HEK293 (cell line): Measurements from ENCODE around the gene MLH3.

Experiments used
- REST ChIP-seq: fragments of 450-650 bp; formaldehyde crosslinking; IDR thresholded peaks from 2 replicates; pipeline ENCODE4 v1.5.1; 2016; ENCODE audit warnings: missing biosample characterization, missing genetic modification characterization
- SP3 ChIP-seq: fragments of 450-650 bp; formaldehyde crosslinking; IDR thresholded peaks from 2 replicates; pipeline ENCODE4 v1.5.1; 2016; ENCODE audit warnings: missing biosample characterization, missing genetic modification characterization
- YY1 ChIP-seq: fragments of 450-650 bp; formaldehyde crosslinking; IDR thresholded peaks from 2 replicates; pipeline ENCODE4 v1.5.1; 2018; ENCODE audit warnings: missing biosample characterization, missing genetic modification characterization
- ZNF169 ChIP-seq: fragments of 450-650 bp; formaldehyde crosslinking; IDR thresholded peaks from 2 replicates; pipeline ENCODE4 v1.5.1; 2016; ENCODE audit warnings: missing biosample characterization, missing genetic modification characterization
- ZNF544 ChIP-seq: fragments of 450-650 bp; formaldehyde crosslinking; IDR thresholded peaks from 2 replicates; pipeline ENCODE4 v1.5.0; 2017; ENCODE audit warnings: missing biosample characterization, missing genetic modification characterization
- ZNF623 ChIP-seq: fragments of 450-650 bp; formaldehyde crosslinking; IDR thresholded peaks from 2 replicates; pipeline ENCODE4 v1.5.1; 2016; ENCODE audit warnings: missing biosample characterization, missing genetic modification characterization
- ZSCAN16 ChIP-seq: fragments of 450-650 bp; formaldehyde crosslinking; IDR thresholded peaks from 2 replicates; pipeline ENCODE4 v1.5.1; 2016; ENCODE audit warnings: missing biosample characterization, missing genetic modification characterization
- TF ChIP-seq, protein P1 (sequence below): fragments of 450-650 bp; formaldehyde crosslinking; IDR thresholded peaks from 2 replicates; pipeline ENCODE4 v1.5.1; 2016; ENCODE audit warnings: missing biosample characterization, missing genetic modification characterization
- TF ChIP-seq, protein P2 (sequence below): fragments of 450-650 bp; formaldehyde crosslinking; IDR thresholded peaks from 2 replicates; pipeline ENCODE4 v1.5.1; 2016; ENCODE audit warnings: missing biosample characterization, missing genetic modification characterization, low read depth
- TF ChIP-seq, protein P3 (sequence below): fragments of 450-650 bp; formaldehyde crosslinking; IDR thresholded peaks from 2 replicates; pipeline ENCODE4 v1.5.1; 2017; ENCODE audit warnings: missing biosample characterization, missing genetic modification characterization

DNA sequence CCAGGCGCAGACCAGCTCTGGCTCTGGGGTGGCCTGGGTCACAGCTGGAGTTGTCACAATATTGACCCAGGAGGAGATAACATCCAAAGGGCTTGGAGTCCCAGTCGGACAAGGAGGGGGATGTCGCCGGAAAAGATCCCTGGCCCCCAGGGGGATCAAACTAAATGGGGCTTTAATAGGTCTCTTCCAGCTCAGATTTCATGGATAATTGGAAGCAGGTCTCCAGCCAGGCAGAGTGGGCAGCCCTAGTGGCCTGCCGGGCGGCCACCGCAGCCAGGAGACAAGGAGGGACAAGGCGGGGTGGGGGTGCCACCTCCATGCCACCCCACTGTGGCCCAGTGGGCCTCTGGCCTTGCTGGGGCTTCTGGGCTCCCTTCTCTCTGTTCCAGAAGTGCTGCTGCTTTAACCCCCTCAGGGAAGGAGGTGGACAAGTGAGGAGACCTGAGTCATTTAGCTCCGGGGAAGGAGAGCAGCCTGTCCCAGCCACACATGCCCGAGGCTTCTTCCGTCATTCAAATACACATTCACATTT lies 72.8 kb downstream of the MLH3 start:
- TF ChIP-seq ZNF544 (tag by site-specific recombination) (no peak), ZNF623 (tag by site-specific recombination) (no peak), ZSCAN16 (tag by site-specific recombination) (no peak), REST (tag by site-specific recombination) (no peak), YY1 (tag by site-specific recombination) (no peak), ZNF169 (tag by site-specific recombination) (no peak), SP3 (tag by site-specific recombination) (no peak)
- TF ChIP-seq, protein P1, sequence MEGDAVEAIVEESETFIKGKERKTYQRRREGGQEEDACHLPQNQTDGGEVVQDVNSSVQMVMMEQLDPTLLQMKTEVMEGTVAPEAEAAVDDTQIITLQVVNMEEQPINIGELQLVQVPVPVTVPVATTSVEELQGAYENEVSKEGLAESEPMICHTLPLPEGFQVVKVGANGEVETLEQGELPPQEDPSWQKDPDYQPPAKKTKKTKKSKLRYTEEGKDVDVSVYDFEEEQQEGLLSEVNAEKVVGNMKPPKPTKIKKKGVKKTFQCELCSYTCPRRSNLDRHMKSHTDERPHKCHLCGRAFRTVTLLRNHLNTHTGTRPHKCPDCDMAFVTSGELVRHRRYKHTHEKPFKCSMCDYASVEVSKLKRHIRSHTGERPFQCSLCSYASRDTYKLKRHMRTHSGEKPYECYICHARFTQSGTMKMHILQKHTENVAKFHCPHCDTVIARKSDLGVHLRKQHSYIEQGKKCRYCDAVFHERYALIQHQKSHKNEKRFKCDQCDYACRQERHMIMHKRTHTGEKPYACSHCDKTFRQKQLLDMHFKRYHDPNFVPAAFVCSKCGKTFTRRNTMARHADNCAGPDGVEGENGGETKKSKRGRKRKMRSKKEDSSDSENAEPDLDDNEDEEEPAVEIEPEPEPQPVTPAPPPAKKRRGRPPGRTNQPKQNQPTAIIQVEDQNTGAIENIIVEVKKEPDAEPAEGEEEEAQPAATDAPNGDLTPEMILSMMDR, result no peak
- TF ChIP-seq, protein P2, sequence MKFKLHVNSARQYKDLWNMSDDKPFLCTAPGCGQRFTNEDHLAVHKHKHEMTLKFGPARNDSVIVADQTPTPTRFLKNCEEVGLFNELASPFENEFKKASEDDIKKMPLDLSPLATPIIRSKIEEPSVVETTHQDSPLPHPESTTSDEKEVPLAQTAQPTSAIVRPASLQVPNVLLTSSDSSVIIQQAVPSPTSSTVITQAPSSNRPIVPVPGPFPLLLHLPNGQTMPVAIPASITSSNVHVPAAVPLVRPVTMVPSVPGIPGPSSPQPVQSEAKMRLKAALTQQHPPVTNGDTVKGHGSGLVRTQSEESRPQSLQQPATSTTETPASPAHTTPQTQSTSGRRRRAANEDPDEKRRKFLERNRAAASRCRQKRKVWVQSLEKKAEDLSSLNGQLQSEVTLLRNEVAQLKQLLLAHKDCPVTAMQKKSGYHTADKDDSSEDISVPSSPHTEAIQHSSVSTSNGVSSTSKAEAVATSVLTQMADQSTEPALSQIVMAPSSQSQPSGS (tag by site-specific recombination), result no peak
- TF ChIP-seq, protein P3, sequence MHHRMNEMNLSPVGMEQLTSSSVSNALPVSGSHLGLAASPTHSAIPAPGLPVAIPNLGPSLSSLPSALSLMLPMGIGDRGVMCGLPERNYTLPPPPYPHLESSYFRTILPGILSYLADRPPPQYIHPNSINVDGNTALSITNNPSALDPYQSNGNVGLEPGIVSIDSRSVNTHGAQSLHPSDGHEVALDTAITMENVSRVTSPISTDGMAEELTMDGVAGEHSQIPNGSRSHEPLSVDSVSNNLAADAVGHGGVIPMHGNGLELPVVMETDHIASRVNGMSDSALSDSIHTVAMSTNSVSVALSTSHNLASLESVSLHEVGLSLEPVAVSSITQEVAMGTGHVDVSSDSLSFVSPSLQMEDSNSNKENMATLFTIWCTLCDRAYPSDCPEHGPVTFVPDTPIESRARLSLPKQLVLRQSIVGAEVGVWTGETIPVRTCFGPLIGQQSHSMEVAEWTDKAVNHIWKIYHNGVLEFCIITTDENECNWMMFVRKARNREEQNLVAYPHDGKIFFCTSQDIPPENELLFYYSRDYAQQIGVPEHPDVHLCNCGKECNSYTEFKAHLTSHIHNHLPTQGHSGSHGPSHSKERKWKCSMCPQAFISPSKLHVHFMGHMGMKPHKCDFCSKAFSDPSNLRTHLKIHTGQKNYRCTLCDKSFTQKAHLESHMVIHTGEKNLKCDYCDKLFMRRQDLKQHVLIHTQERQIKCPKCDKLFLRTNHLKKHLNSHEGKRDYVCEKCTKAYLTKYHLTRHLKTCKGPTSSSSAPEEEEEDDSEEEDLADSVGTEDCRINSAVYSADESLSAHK (tag by site-specific recombination), result no peak
